IPS-18a (cell line): ENCODE measurements around the gene SLC25A13.

ENCODE experiments used
- H3K27ac ChIP-seq: one replicate; pipeline ENCODE4 v1.5.1; 2013; ENCODE audit warnings: low read length
- H3K27me3 ChIP-seq: one replicate; pipeline ENCODE4 v1.6.1; 2013; ENCODE audit warnings: mild to moderate bottlenecking, low read length; ENCODE audit not compliant: control insufficient read depth, insufficient read depth
- H3K36me3 ChIP-seq: one replicate; pipeline ENCODE4 v1.6.1; 2013; ENCODE audit warnings: low read depth, low read length; ENCODE audit not compliant: control insufficient read depth
- H3K4me1 ChIP-seq: one replicate; pipeline ENCODE4 v1.6.1; 2013; ENCODE audit warnings: low read depth, low read length; ENCODE audit not compliant: control insufficient read depth
- H3K4me3 ChIP-seq: one replicate; pipeline ENCODE4 v1.5.1; 2013; ENCODE audit warnings: low read length
- H3K9ac ChIP-seq: one replicate; pipeline ENCODE4 v1.6.1; 2013; ENCODE audit warnings: mild to moderate bottlenecking, low read length, moderate library complexity
- H3K9me3 ChIP-seq: one replicate; pipeline ENCODE4 v1.6.1; 2013; ENCODE audit warnings: low read depth, low read length; ENCODE audit not compliant: control insufficient read depth

SLC25A13 gene

DNA sequence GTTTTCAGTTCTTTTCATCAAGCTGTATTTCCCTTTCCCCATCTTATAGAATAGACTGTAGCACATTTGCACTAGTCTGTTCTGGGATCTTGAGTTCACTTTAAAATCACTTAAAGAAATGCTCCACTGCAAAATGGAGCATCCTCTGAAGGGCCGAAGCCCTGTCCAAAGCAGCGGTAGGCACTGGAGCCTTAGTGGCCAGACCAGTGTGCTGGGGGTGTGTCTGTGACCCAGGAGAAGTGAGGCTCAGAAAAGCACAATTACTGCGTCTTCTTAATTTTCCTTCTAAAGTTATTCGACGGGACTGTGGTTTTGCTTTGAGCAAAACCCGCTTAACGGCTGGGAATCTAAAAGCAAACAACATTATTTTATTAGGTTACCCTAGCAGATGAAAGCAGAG is 205.7 kb downstream of the SLC25A13 start:
- H3K27ac ChIP-seq, result no peak overlapping the region
- no peak overlapping the region for H3K4me3 ChIP-seq
- H3K36me3 ChIP-seq, result peaks cover 15% of the 10 kb centered on the region
- no peak overlapping the region for H3K9ac ChIP-seq
- H3K27me3 ChIP-seq, result no peaks in the 10 kb centered on the region
- H3K4me1 ChIP-seq, result peaks cover 14% of the 10 kb centered on the region
- H3K9me3 ChIP-seq, result no peaks in the 10 kb centered on the region

DNA sequence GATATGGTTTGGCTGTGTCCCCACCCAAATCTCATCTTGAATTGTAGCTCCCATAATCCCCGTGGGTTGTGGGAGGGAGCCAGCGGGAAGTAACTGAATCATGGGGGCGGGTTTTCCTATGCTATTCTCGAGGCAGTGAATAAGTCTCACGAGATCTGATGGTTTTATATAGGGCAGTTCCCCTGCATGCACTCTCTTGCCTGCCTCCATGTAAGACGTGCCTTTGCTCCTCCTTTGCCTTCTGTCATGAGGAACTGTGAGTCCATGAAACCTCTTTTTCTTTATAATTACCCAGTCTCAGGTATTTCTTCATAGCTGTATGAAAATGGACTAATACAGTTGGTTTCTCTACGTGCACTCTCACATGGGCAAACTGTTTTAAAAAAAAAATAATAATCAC is 207.7 kb downstream of the SLC25A13 start:
- Histone ChIP-seq H3K27me3 (no peaks in the 10 kb centered on the region), H3K27ac (no peak overlapping the region), H3K4me1 (peaks cover 12% of the 10 kb centered on the region), H3K4me3 (no peak overlapping the region), H3K36me3 (no peaks in the 10 kb centered on the region), H3K9ac (no peak overlapping the region), H3K9me3 (no peaks in the 10 kb centered on the region)

DNA sequence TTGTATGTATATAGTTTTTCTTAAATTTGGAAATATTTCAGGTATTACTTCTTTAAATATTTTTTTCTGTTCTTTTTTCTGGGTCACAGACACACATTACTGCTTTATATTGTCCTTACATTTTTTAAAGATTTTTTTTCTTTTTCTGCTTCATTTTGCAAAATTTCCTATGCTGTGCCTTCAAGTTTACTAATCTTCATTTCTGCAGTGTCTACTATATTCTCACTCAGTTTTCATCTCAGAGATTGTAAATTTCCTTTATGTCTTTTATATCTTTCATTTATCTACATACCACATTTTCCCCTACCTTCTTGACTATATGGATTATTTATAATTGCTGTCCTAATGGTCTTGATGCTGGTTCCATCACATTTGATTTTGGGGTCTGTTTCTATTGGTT is 210.5 kb downstream of the SLC25A13 start:
- no peaks in the 10 kb centered on the region for H3K4me1 ChIP-seq
- no peak overlapping the region for H3K27ac ChIP-seq
- no peak overlapping the region for H3K9ac ChIP-seq
- H3K36me3 ChIP-seq, result no peaks in the 10 kb centered on the region
- no peaks in the 10 kb centered on the region for H3K9me3 ChIP-seq
- H3K27me3 ChIP-seq, result no peaks in the 10 kb centered on the region
- no peak overlapping the region for H3K4me3 ChIP-seq

DNA sequence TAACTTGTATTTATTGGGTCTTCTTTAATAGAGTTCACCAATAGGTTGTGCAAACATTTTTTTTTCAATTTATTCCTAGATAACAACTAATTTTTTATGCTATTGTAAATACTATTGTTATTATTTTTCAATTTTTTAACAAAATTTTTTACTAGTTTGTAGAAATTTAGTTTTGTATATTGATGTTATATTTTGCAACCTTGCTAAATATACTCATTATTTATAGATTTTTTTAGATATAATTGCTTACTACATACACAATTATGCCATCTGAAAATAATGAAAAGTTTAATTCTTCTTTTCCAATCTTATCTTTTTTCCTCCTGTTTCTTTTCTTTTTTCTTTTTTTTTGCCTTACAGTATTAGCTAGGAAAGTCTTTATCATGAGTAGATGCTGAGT is 216.9 kb downstream of the SLC25A13 start:
- Histone ChIP-seq H3K4me1 (no peaks in the 10 kb centered on the region), H3K36me3 (no peaks in the 10 kb centered on the region), H3K9me3 (no peaks in the 10 kb centered on the region), H3K4me3 (no peak overlapping the region), H3K9ac (no peak overlapping the region), H3K27ac (no peak overlapping the region), H3K27me3 (no peaks in the 10 kb centered on the region)

DNA sequence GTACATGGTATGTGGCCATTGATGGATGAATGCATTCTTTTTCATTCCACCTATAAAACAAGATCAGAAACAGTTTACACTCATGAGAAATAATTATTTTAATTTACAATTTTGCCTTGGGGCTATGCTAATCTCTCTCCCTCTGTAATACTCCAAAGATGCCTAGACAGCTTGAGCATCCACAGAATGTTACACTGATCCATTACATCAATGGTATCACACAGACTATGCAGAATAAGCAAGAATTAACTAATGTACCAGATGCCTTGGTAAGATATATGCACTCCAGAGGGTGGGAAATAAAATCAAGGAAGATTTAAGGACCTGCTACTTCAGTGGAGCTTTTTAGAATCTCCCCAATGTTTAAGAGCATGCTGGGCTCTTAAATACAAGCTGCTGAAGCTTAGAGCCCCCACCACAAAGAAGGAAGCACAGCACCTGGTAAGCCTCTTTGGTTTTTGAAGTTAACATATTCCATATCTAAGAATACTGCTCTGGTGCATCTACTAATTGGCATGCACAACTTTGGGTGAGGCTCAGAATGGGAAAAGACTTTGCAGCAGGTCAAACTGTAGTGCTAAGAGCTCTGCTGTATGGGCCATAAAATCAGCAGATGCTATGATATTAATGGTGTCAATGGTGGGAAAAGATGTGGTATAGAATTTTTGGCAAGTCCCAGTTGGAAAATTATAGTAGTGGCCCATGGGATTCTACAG is 219.6 kb downstream of the SLC25A13 start:
- H3K4me1 ChIP-seq, result no peaks in the 10 kb centered on the region
- H3K27me3 ChIP-seq, result no peaks in the 10 kb centered on the region
- H3K27ac ChIP-seq, result no peak overlapping the region
- no peaks in the 10 kb centered on the region for H3K9me3 ChIP-seq
- no peaks in the 10 kb centered on the region for H3K36me3 ChIP-seq
- no peak overlapping the region for H3K9ac ChIP-seq
- H3K4me3 ChIP-seq, result no peak overlapping the region

DNA sequence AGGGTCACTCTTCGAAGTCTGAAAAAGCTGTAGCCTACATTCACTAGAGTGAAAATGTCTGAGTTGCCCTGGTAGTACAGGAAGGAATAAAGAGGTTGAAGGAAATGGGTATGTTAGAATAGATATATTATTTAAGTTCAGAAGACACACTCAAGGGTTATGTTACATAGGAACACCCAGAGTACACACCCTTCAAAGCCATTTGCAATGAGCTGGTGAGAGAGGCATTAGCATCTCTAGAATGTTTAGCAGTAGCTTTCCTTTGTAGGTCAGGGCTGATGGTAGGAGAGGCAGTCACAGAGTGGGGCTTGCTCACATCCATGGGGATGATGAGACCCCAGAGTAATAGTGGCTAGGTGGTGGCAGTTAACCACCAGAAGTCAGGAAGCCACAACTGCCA is 221.2 kb downstream of the SLC25A13 start:
- Histone ChIP-seq H3K27me3 (no peaks in the 10 kb centered on the region), H3K9me3 (no peaks in the 10 kb centered on the region), H3K36me3 (no peaks in the 10 kb centered on the region), H3K9ac (no peak overlapping the region), H3K4me1 (no peaks in the 10 kb centered on the region), H3K27ac (no peak overlapping the region), H3K4me3 (no peak overlapping the region)

DNA sequence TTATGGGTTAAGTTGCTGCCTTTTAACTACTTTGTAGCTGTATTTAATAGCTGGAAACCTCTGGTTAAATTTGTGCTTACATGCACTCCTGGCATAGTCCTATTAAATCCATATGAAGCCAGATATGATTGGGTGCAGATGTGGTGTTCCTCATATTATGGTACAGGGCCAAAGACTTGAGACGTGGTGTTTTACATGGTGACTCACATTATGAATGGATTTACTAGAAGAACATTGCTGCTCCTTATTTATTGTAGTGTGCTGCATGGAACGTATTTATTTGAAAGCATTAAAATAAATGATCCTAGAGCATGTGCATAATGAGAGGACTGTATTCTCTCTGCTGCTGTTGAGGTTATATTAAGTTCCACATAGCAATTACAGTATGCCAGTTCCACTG is 224.1 kb downstream of the SLC25A13 start:
- H3K4me1 ChIP-seq, result no peaks in the 10 kb centered on the region
- no peaks in the 10 kb centered on the region for H3K27me3 ChIP-seq
- H3K36me3 ChIP-seq, result no peaks in the 10 kb centered on the region
- H3K27ac ChIP-seq, result no peak overlapping the region
- no peak overlapping the region for H3K4me3 ChIP-seq
- H3K9ac ChIP-seq, result no peak overlapping the region
- H3K9me3 ChIP-seq, result no peaks in the 10 kb centered on the region

DNA sequence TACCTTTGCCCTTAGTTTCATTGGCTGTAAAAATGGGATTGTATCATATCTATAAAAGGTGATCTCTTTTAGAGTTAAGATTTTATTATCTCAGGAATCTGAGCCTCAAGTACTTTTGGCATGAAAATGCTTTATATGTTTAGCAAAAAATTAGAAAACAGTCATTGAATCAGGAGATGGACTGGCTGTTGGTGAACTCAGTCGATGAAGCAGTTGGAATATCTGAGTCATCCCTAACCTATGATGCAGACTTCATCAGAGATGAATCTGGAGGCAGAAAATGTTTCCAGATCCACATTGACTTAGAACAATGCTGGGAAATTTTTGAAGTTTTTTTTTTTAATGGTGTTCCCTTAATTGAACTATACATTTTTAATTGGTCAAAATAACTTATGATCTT is 228.5 kb downstream of the SLC25A13 start:
- Histone ChIP-seq H3K27me3 (no peaks in the 10 kb centered on the region), H3K9me3 (no peaks in the 10 kb centered on the region), H3K4me1 (no peaks in the 10 kb centered on the region), H3K36me3 (no peaks in the 10 kb centered on the region), H3K27ac (no peak overlapping the region), H3K9ac (no peak overlapping the region), H3K4me3 (no peak overlapping the region)

DNA sequence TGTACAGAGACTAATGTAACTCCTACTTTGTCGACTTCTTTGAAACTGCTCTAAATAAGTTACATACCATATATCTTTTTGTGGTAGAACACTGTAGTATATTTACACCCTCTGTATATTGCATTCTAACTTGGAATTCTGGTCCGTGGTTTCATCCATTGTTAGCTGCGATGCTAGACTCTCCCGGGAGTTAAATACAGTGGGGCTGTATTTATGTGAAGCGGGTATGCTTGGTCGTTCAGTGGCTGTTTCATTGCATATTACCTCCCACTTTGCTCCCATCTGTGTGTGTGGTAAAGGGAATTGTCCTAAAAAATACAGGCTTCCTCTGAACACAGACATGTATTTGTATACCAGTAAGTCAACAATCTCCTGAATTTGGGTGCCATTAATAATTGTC is 231.1 kb downstream of the SLC25A13 start:
- H3K9me3 ChIP-seq, result no peaks in the 10 kb centered on the region
- no peaks in the 10 kb centered on the region for H3K36me3 ChIP-seq
- no peak overlapping the region for H3K4me3 ChIP-seq
- H3K27ac ChIP-seq, result no peak overlapping the region
- no peaks in the 10 kb centered on the region for H3K27me3 ChIP-seq
- H3K4me1 ChIP-seq, result no peaks in the 10 kb centered on the region
- H3K9ac ChIP-seq, result no peak overlapping the region

DNA sequence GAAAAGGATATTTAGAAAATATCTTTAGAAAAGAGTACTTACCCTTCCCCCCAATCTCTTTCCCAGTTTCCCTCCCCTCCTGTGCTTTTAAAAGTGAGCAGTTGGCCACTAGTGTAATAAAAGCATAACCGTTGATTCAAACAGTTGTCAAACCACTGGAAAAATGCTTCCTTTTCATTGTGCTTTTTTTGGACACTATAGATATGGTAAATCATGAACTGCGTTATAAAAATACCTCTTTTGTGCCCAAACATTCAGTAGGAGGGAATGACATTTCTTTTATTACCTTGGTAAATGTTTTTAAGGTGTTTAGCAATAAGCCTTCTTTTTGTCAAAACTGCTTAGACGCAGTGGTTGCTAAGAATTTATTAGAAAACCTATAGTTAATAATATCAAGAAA is 232.4 kb downstream of the SLC25A13 start:
- no peak overlapping the region for H3K4me3 ChIP-seq
- H3K9ac ChIP-seq, result no peak overlapping the region
- no peak overlapping the region for H3K27ac ChIP-seq
- no peaks in the 10 kb centered on the region for H3K9me3 ChIP-seq
- H3K4me1 ChIP-seq, result no peaks in the 10 kb centered on the region
- no peaks in the 10 kb centered on the region for H3K36me3 ChIP-seq
- H3K27me3 ChIP-seq, result no peaks in the 10 kb centered on the region

DNA sequence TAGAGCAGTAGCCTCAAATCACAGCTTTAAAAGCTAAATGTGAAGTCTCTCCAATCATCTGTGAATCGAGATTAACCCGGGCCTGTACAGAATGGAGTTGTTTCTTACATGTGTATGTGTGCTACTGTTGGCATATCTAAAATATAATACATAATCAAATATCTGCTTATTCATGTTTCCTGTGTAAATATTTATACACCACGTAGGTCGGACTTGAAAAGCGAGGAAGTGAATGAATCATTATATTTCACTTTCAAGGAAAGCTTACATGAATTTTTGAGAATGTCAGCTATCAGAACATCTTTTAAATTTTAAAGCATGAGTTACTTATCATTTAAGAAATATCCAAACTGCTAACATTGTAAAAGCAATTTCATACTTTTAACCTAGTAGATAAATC is 233.3 kb downstream of the SLC25A13 start:
- H3K9me3 ChIP-seq, result no peaks in the 10 kb centered on the region
- H3K9ac ChIP-seq, result no peak overlapping the region
- no peaks in the 10 kb centered on the region for H3K27me3 ChIP-seq
- no peaks in the 10 kb centered on the region for H3K36me3 ChIP-seq
- no peak overlapping the region for H3K27ac ChIP-seq
- H3K4me1 ChIP-seq, result no peaks in the 10 kb centered on the region
- no peak overlapping the region for H3K4me3 ChIP-seq

DNA sequence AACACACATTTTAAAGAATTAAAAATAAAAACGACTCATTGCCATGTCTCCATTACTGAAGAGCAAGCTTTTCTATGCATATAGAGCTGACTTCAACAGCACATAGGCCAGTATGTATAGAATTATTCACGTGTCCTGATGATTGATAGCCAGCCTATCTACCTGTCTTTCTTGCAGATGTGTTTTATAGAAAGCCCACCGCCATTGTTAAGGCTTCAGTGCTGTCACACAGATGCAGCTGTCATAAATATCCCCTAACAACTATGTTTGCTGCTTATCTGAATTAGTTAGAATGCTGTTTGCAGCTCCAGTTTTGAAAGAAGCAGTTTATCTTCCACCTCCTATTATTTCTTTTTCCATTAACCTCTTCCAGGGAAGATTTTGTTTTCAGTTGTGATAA is 235.9 kb downstream of the SLC25A13 start:
- Histone ChIP-seq H3K9ac (no peak overlapping the region), H3K27ac (no peak overlapping the region), H3K27me3 (no peaks in the 10 kb centered on the region), H3K36me3 (no peaks in the 10 kb centered on the region), H3K9me3 (no peaks in the 10 kb centered on the region), H3K4me1 (no peaks in the 10 kb centered on the region), H3K4me3 (no peak overlapping the region)
